ENCODE data around the gene FBXW4.

The FBXW4 gene

GRCh38 chr10:101566333-101567164 is 128.4 kb downstream of the FBXW4 start:
- ChIA-PET CTCF (interaction anchor here (1.2 to 1.6 kb wide), 2 partner anchors 353 to 405 kb away, joined by 3 to 6 read pairs; no protein-coding TSS in a partner anchor), POLR2A (no interaction called here)
- no peaks in the 10 kb centered on the region for H3K36me3 ChIP-seq (ENCODE audit: control insufficient read depth in 2 of 2, insufficient read depth in 1 of 2, low read length in 2 of 2)
- H3K4me1 ChIP-seq (ENCODE audit: control insufficient read depth, insufficient read depth, low read length): peaks cover 3% of the 10 kb centered on the region
- no peak overlapping the region for H3K27ac ChIP-seq (ENCODE audit: extremely low read depth, low read depth, low read length)
- H3K4me3 ChIP-seq (ENCODE audit: low read depth, low read length): no peak overlapping the region
- no peaks in the 10 kb centered on the region for H3K9me3 ChIP-seq (ENCODE audit: control insufficient read depth, insufficient read depth, low read depth, low read length)
- TF ChIP-seq ZNF555 (tag by site-specific recombination; conservative IDR thresholded peaks at IDR 0.05) (no peak), HIC1 (tag by site-specific recombination; IDR thresholded peaks at IDR 0.05) (0 out of 2 replicates have a peak, but pooled peaks have one; percentile 42), ZNF473 (tag by site-specific recombination; IDR thresholded peaks at IDR 0.05) (no peak), TSHZ1 (tag by site-specific recombination; IDR thresholded peaks at IDR 0.05; ENCODE audit: borderline replicate concordance) (peak; percentile 76; the same call in 1 of the 2 replicates), BCL6B (tag by site-specific recombination; IDR thresholded peaks at IDR 0.05) (no peak), ZNF404 (tag by site-specific recombination; IDR thresholded peaks at IDR 0.05) (no peak), ATF2 (tag by site-specific recombination; IDR thresholded peaks at IDR 0.05; ENCODE audit: low read depth) (peak; percentile 41; the same call in 1 of the 2 replicates), ZNF449 (tag by site-specific recombination; IDR thresholded peaks at IDR 0.05) (peak; percentile 72), ZSCAN18 (tag by site-specific recombination; IDR thresholded peaks at IDR 0.05) (no peak), TRIM28 (IDR thresholded peaks at IDR 0.05; ENCODE audit: borderline replicate concordance, low read length) (no peak), FEZF1 (tag by site-specific recombination; IDR thresholded peaks at IDR 0.05) (peak; percentile 76), ZBTB10 (tag by site-specific recombination; IDR thresholded peaks at IDR 0.05) (no peak), ZNF133 (tag by site-specific recombination; IDR thresholded peaks at IDR 0.05) (no peak), ZSCAN5A (tag by site-specific recombination; IDR thresholded peaks at IDR 0.05) (no peak), ZNF529 (tag by site-specific recombination; IDR thresholded peaks at IDR 0.05; ENCODE audit: insufficient replicate concordance) (no peak), ZNF274 (IDR thresholded peaks at IDR 0.05; ENCODE audit: low read length) (no peak), ZNF274 (tag by site-specific recombination; IDR thresholded peaks at IDR 0.05; ENCODE audit: borderline replicate concordance) (no peak), ZNF561 (tag by site-specific recombination; IDR thresholded peaks at IDR 0.05; ENCODE audit: borderline replicate concordance) (peak; percentile 83)
